HG03103 (cell line): ENCODE data around the gene DHCR7.

Experiments
- ATAC-seq: cut with Tn5 transposase; IDR thresholded peaks from one replicate; pipeline ENCODE4 v1.9.1; 2021; ENCODE audit warnings: low read depth; ENCODE audit not compliant: unreplicated experiment

Gene DHCR7

GRCh38 chr11:71387784-71388636 lies 60.2 kb downstream of the DHCR7 start:
- no peak for ATAC-seq

GRCh38 chr11:71387200-71387599 lies 61.0 kb downstream of the DHCR7 start:
- no peak for ATAC-seq

- ATAC-seq: no peak
Observed at GRCh38 chr11:71386202-71386601, 62.0 kb downstream of the DHCR7 start.

GRCh38 chr11:71385091-71385490 lies 63.1 kb downstream of the DHCR7 start:
- ATAC-seq: no peak

GRCh38 chr11:71384561-71384960 lies 63.6 kb downstream of the DHCR7 start:
- no peak for ATAC-seq
